Ishikawa (cell line): ENCODE measurements around the gene ZNF592.

ENCODE experiments used
- CEBPB ChIP-seq: IDR thresholded peaks from 2 replicates; pipeline ENCODE4 v1.6.1; 2012
- CREB1 ChIP-seq: IDR thresholded peaks from 2 replicates; pipeline ENCODE4 v1.6.1; 2012; ENCODE audit warnings: low read depth
- EGR1 ChIP-seq: IDR thresholded peaks from 2 replicates; pipeline ENCODE4 v1.6.1; 2012
- EP300 ChIP-seq: IDR thresholded peaks from 2 replicates; pipeline ENCODE4 v1.6.1; 2012; ENCODE audit warnings: borderline replicate concordance
- FOXM1 ChIP-seq: IDR thresholded peaks from 2 replicates; pipeline ENCODE4 v1.6.1; 2012; ENCODE audit warnings: low read depth, borderline replicate concordance
- RAD21 ChIP-seq: IDR thresholded peaks from 2 replicates; pipeline ENCODE4 v1.6.1; 2012; ENCODE audit warnings: low read depth
- TAF1 ChIP-seq: IDR thresholded peaks from 2 replicates; pipeline ENCODE4 v1.6.1; 2012; ENCODE audit warnings: low read depth, mild to moderate bottlenecking
- TCF12 ChIP-seq: IDR thresholded peaks from 2 replicates; pipeline ENCODE4 v1.6.1; 2012; ENCODE audit warnings: low read depth
- TEAD4 ChIP-seq: IDR thresholded peaks from 2 replicates; pipeline ENCODE4 v1.6.1; 2012
- YY1 ChIP-seq: IDR thresholded peaks from 2 replicates; pipeline ENCODE4 v1.6.1; 2012; ENCODE audit warnings: low read depth
- ZBTB7A ChIP-seq: IDR thresholded peaks from 2 replicates; pipeline ENCODE4 v1.6.1; 2012; ENCODE audit warnings: low read depth
- TF ChIP-seq, protein P1 (sequence below): IDR thresholded peaks from 2 replicates; pipeline ENCODE4 v1.6.1; 2012
- TF ChIP-seq, protein P2 (sequence below): IDR thresholded peaks from 2 replicates; pipeline ENCODE4 v1.6.1; 2012; ENCODE audit warnings: low read depth, mild to moderate bottlenecking
- TF ChIP-seq, protein P3 (sequence below): IDR thresholded peaks from 2 replicates; pipeline ENCODE4 v1.6.1; 2012

DNA sequence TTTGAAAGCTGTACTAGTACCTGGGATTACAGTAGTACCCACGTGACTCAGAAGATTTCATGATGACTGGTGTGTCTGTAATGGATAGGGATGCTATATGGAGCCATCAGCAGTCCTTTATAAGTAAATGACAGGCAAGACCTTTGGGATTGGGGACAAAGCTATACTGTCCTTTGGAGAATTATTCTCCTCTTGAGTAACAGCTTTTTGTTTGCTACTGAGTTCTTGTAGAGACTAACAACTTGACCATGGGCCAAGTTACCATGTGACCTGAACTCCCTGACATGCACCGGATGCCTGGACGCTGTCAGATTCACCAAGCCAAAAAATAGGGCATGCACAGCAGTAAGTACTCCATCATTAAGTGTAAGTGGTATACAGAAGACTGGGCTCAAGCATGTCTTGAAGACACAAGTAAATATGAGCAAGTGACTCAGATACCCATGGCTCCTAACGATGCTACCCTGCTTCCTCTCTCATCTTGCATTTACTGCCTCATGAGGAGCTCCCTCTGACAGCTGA is 45.4 kb upstream of the ZNF592 start:
- TF ChIP-seq RAD21 (no peak), CEBPB (no peak), TAF1 (no peak), CREB1 (no peak), FOXM1 (no peak), EP300 (no peak), TCF12 (no peak), EGR1 (no peak), TEAD4 (no peak), YY1 (no peak), ZBTB7A (no peak)
- TF ChIP-seq, protein P1, sequence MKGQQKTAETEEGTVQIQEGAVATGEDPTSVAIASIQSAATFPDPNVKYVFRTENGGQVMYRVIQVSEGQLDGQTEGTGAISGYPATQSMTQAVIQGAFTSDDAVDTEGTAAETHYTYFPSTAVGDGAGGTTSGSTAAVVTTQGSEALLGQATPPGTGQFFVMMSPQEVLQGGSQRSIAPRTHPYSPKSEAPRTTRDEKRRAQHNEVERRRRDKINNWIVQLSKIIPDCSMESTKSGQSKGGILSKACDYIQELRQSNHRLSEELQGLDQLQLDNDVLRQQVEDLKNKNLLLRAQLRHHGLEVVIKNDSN, result no peak
- TF ChIP-seq, protein P2, sequence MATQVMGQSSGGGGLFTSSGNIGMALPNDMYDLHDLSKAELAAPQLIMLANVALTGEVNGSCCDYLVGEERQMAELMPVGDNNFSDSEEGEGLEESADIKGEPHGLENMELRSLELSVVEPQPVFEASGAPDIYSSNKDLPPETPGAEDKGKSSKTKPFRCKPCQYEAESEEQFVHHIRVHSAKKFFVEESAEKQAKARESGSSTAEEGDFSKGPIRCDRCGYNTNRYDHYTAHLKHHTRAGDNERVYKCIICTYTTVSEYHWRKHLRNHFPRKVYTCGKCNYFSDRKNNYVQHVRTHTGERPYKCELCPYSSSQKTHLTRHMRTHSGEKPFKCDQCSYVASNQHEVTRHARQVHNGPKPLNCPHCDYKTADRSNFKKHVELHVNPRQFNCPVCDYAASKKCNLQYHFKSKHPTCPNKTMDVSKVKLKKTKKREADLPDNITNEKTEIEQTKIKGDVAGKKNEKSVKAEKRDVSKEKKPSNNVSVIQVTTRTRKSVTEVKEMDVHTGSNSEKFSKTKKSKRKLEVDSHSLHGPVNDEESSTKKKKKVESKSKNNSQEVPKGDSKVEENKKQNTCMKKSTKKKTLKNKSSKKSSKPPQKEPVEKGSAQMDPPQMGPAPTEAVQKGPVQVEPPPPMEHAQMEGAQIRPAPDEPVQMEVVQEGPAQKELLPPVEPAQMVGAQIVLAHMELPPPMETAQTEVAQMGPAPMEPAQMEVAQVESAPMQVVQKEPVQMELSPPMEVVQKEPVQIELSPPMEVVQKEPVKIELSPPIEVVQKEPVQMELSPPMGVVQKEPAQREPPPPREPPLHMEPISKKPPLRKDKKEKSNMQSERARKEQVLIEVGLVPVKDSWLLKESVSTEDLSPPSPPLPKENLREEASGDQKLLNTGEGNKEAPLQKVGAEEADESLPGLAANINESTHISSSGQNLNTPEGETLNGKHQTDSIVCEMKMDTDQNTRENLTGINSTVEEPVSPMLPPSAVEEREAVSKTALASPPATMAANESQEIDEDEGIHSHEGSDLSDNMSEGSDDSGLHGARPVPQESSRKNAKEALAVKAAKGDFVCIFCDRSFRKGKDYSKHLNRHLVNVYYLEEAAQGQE, result no peak
- TF ChIP-seq, protein P3, sequence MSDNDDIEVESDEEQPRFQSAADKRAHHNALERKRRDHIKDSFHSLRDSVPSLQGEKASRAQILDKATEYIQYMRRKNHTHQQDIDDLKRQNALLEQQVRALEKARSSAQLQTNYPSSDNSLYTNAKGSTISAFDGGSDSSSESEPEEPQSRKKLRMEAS, result no peak
